GM10847 (cell line): ENCODE data around the gene TMEM151B.

Experiments used
- POLR2A ChIP-seq: IDR thresholded peaks from 2 replicates; pipeline ENCODE4 v1.6.1; 2011; ENCODE audit not compliant: insufficient read length; ENCODE audit errors: extremely low read depth

The TMEM151B gene

DNA sequence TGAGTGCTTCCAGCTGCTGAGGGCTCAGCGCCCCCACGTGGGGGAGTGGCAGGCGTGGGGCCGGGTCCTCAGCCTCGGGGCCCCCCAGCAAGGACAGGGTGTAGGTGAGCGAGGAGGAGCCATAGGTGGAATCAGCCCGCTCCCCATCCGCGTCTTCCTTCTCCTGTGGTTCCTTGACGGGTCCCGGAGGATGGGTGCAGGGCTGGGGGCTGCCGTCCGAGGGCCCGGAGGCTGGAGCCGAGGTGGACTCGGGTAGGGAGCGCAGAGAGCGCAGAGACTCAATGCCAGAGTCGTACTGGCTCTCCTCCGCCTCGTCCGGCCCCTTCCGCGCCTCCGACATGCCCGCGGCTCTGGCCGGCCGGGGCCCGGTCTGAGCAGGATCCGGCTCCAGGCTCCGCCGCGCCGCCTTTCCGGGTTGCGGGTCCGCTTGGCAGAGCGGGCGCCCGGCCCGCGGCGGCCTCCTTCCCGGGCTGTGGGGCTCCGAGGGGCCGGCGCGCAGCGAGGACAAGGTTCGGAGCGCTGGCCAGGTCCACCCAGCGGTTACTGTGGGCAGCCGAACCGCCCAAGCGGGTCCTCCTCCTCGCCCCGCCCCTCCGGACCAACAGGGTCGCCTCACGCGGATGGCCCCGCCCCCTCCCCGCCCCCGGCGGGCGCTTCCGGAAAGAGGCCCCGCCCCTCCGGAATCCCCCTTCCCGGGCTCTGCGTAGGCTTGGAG is 5.1 kb upstream of the TMEM151B start, which contains the start of gene NFKBIE:
TSS of gene NFKBIE (minus strand) at position 545 of the 715 bp plus-strand sequence. CDS start at position 340, 205 bp downstream.
- TF ChIP-seq POLR2A, result peak; percentile 87

DNA sequence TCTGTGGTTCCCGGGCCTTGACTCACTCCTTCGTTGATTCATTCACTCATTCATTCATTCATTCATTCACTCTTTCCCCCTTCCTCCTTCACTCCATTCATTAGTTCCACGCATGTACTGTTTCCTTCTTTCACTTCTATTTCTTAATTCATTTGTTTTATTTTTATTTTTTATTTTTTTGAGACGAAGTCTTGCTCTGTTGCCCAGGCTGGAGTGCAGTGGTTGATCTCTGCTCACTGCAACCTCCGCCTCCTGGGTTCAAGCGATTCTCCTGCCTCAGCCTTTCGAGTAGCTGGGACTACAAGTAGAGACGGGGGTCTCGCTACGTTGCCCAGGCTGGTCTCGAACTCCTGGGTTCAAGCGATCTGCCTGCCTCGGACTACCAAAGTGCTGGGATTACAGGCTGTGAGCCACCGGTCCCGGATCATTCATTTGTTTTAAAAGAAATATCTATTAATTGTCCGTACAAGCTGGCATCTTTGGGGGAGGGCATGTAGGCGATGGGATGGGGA is 4.5 kb upstream of the TMEM151B start:
- no peak for TF ChIP-seq POLR2A

DNA sequence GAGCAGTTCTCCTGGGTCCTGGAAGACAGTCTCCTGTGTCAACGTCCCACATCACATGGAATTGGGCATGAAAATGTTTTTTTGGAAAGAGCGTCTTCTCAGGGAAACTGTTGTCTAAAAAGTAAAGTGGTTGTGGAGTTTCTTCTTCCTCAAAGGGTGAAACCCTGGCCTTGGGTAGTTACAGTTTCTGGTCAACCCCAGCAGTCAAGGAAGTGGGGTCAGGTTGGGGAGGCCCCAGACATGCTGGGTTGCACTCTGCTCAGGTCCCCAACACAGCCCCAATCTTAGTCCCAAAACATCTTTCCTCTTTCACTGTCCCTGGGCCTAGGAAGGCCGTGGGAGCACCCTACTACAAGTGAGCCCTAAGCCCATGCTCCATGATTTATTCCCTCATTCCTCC is 3.9 kb upstream of the TMEM151B start:
- no peak for TF ChIP-seq POLR2A

- no peak for TF ChIP-seq POLR2A
These were observed 3.0 kb upstream of the TMEM151B start for GRCh38 chr6:44267252-44267651.

- no peak for TF ChIP-seq POLR2A
These were observed 2.1 kb upstream of the TMEM151B start for GRCh38 chr6:44268095-44268628.

DNA sequence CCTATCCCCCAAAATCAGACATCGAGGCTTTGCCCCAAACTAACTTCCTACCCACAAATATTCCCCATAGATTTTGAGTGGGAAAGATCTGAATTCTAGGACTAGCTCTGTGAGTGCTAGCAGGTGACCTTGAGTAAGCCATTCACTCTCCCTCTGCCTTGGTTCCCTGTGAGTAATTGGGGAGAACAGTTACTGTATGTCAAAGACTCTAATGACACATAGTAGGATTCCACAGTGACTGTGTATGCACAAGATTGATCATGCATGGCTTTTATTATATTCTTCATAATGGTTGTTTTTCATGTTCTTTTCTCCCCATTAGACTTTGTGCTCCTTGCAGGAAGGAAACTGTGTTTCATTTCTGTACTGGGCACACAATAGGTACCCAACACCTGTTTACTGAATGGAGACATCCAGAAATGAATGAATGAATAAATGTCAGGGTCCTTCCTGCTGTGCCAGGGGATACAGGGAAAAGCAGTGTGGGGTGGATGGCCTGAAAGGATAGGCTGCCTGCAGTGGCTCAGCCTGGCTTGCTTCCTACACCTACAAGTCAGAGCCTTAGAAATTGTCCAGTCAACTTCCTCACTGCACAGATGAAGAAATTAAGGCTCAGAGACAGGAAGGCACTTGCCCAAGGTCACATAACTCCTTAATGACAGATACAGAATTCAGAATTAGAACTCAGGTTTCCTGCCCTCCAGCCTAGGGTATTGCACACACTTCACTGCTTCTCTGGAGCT is 901 bp upstream of the TMEM151B start:
- no peak for TF ChIP-seq POLR2A

- no peak for TF ChIP-seq POLR2A
These were observed 516 bp downstream of the TMEM151B start for GRCh38 chr6:44270526-44271405.

DNA sequence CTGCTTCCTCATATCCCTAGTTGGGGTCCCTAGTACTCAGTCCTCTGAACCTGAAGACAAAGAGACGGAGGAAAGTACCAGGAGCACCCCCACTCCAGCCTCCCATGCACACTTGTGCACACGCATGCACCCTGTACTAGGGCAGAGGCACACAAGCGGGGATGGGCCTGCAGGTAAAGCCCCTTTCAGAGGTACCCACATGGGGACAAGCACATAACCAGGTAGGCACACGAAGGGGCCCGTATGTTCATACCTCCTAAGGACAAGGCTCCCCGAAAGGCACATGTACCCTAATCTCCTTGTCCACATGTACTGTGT is 1.1 kb downstream of the TMEM151B start:
- TF ChIP-seq POLR2A, result no peak

- no peak for TF ChIP-seq POLR2A
These were observed 1.7 kb downstream of the TMEM151B start for GRCh38 chr6:44271914-44272313.

- no peak for TF ChIP-seq POLR2A
These were observed 2.3 kb downstream of the TMEM151B start for GRCh38 chr6:44272529-44272928.

- no peak for TF ChIP-seq POLR2A
These were observed 2.8 kb downstream of the TMEM151B start for GRCh38 chr6:44272999-44273566.

- TF ChIP-seq POLR2A, result no peak
These were observed 3.4 kb downstream of the TMEM151B start for GRCh38 chr6:44273617-44274016.

GRCh38 chr6:44275271-44275748 is 5.1 kb downstream of the TMEM151B start:
- no peak for TF ChIP-seq POLR2A

GRCh38 chr6:44275749-44276648 is 5.7 kb downstream of the TMEM151B start:
- TF ChIP-seq POLR2A, result no peak
